Epithelial cell of proximal tubule (primary cell): ENCODE results near the gene RALGPS2. TPM values are rescaled to one million over a fixed set of nuclear protein-coding genes. Genes with fewer than 3 reads are reported as not detected.

ENCODE experiments used
- DNase-seq: peaks from one replicate; pipeline ENCODE4 v3.0.0-alpha.2; 2011; ENCODE audit warnings: low read depth
- H3K4me3 ChIP-seq: 2 replicates; pipeline ENCODE4 v1.5.1; 2011; ENCODE audit warnings: low read depth, mild to moderate bottlenecking, low read length
- CTCF ChIP-seq: conservative IDR thresholded peaks from 2 replicates; pipeline ENCODE4 v1.5.1; 2012; ENCODE audit warnings: low read depth, mild to moderate bottlenecking, low read length
- total RNA-seq: library from RNA; depleted of rRNA; stranded (reverse); fragments of >200 nt; gene quantifications from 2 replicates; pipeline ENCODE4 v1.2.3, GENCODE V29; 2015

The RALGPS2 gene
- total RNA-seq, 1 donor from 2014 or later = 15.0 TPM

GRCh38 chr1:178941849-178942248, 216.8 kb downstream of the RALGPS2 start:
- DNase-seq = no peak
- H3K4me3 ChIP-seq = no peak overlapping the region
- no peak for TF ChIP-seq CTCF

GRCh38 chr1:178942285-178943198, 217.5 kb downstream of the RALGPS2 start:
- no peak for DNase-seq
- TF ChIP-seq CTCF = no peak
- H3K4me3 ChIP-seq = no peak overlapping the region

- no peak for TF ChIP-seq CTCF
- no peak for DNase-seq
- no peak overlapping the region for H3K4me3 ChIP-seq
These were observed 219.7 kb downstream of the RALGPS2 start for GRCh38 chr1:178944729-178945128.

GRCh38 chr1:178945763-178946266, 220.8 kb downstream of the RALGPS2 start:
- TF ChIP-seq CTCF = no peak
- no peak for DNase-seq
- no peak overlapping the region for H3K4me3 ChIP-seq

GRCh38 chr1:178946416-178946815, 221.4 kb downstream of the RALGPS2 start:
- DNase-seq = no peak
- TF ChIP-seq CTCF = no peak
- H3K4me3 ChIP-seq = no peak overlapping the region

GRCh38 chr1:178946855-178947676, 222.0 kb downstream of the RALGPS2 start:
- TF ChIP-seq CTCF = no peak
- H3K4me3 ChIP-seq = no peak overlapping the region
- DNase-seq = no peak
